ENCODE results near the gene SYAP1. TPM values are rescaled to one million over a fixed set of nuclear protein-coding genes. Genes with fewer than 3 reads are reported as not detected.
"Not testable (repeated sequence)": the region's sequence is repeated elsewhere in the genome, so short reads cannot be mapped to it uniquely, and the experiment has no call there.

SYAP1 gene
- polyA plus RNA-seq, 1 donor: 31.3 TPM

DNA sequence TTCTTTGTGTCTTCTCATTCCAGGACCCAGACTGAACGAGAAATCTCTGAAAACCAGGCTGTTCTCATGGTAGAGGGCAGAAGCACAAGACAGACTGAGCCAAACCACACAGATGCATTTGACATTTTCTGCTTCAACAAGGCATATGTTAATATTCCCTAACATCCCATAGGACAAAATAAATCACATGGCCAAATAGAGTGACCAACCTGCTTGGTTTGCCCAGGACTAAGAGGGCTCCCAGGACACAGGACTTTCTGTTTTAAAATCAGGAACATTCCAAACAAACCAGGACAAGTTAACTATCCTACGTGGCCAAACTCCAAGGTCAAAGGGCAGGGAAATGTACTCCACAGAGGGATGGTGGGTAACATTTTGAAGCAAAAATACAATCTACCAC is 18.7 kb upstream of the SYAP1 start:
- Histone ChIP-seq H3K36me3 (ENCODE audit: control insufficient read depth, insufficient read depth, low read length) (peaks cover 14% of the 10 kb centered on the region), H3K27ac (ENCODE audit: low read length) (no peak overlapping the region), H3K9me3 (ENCODE audit: control insufficient read depth, low read depth, low read length) (no peaks in the 10 kb centered on the region), H3K4me1 (ENCODE audit: control insufficient read depth, insufficient read depth, low read length) (no peaks in the 10 kb centered on the region), H3K4me3 (ENCODE audit: low read length) (no peak overlapping the region), H3K27me3 (ENCODE audit: control insufficient read depth, insufficient read depth, low read length) (no peaks in the 10 kb centered on the region)
- no CpG with 5 or more reads among the region's 2 CpGs for WGBS (ENCODE audit: insufficient coverage, low lambda C conversion rate)
- no peak for DNase-seq

GRCh38 chrX:16702700-16703599 is 16.5 kb upstream of the SYAP1 start:
- Histone ChIP-seq H3K9me3 (ENCODE audit: control insufficient read depth, low read depth, low read length) (no peaks in the 10 kb centered on the region), H3K27ac (ENCODE audit: low read length) (no peak overlapping the region), H3K36me3 (ENCODE audit: control insufficient read depth, insufficient read depth, low read length) (peaks cover 5% of the 10 kb centered on the region), H3K4me3 (ENCODE audit: low read length) (no peak overlapping the region), H3K27me3 (ENCODE audit: control insufficient read depth, insufficient read depth, low read length) (no peaks in the 10 kb centered on the region), H3K4me1 (ENCODE audit: control insufficient read depth, insufficient read depth, low read length) (no peaks in the 10 kb centered on the region)
- 100% methylated on average over 2 of the region's 15 CpGs for WGBS (ENCODE audit: insufficient coverage, low lambda C conversion rate)
- DNase-seq: no peak

DNA sequence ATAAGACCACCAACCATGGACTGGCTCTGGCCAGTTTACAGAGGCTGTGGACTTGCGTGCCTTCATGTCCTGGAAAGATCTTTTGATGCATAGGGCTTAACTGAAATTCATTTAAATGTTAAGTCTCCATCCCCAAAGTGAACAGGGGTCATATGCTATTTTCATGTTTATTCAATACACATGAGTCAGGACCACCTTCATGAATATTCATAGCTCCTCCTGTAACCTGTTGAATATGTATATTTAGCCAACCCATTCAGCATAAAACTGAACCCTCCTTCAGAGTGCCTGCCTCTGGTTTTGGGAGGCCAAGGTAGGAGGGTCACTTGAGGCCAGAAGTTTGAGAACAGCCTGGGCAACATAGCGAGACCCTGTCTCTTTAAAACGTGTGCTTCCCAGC is 14.0 kb upstream of the SYAP1 start:
- H3K9me3 ChIP-seq (ENCODE audit: control insufficient read depth, low read depth, low read length): no peaks in the 10 kb centered on the region
- no CpG with 5 or more reads among the region's 3 CpGs for WGBS (ENCODE audit: insufficient coverage, low lambda C conversion rate)
- no peak for DNase-seq
- H3K4me3 ChIP-seq (ENCODE audit: low read length): no peak overlapping the region
- H3K36me3 ChIP-seq (ENCODE audit: control insufficient read depth, insufficient read depth, low read length): peaks cover 4% of the 10 kb centered on the region
- no peaks in the 10 kb centered on the region for H3K27me3 ChIP-seq (ENCODE audit: control insufficient read depth, insufficient read depth, low read length)
- H3K27ac ChIP-seq (ENCODE audit: low read length): no peak overlapping the region
- H3K4me1 ChIP-seq (ENCODE audit: control insufficient read depth, insufficient read depth, low read length): no peaks in the 10 kb centered on the region

GRCh38 chrX:16708016-16708415 is 11.4 kb upstream of the SYAP1 start:
- DNase-seq: no peak
- WGBS (ENCODE audit: insufficient coverage, low lambda C conversion rate): no CpG with 5 or more reads among the region's 3 CpGs
- H3K9me3 ChIP-seq (ENCODE audit: control insufficient read depth, low read depth, low read length): no peaks in the 10 kb centered on the region
- no peaks in the 10 kb centered on the region for H3K4me1 ChIP-seq (ENCODE audit: control insufficient read depth, insufficient read depth, low read length)
- no peaks in the 10 kb centered on the region for H3K27me3 ChIP-seq (ENCODE audit: control insufficient read depth, insufficient read depth, low read length)
- peaks cover 4% of the 10 kb centered on the region for H3K36me3 ChIP-seq (ENCODE audit: control insufficient read depth, insufficient read depth, low read length)
- no peak overlapping the region for H3K27ac ChIP-seq (ENCODE audit: low read length)
- no peak overlapping the region for H3K4me3 ChIP-seq (ENCODE audit: low read length)

DNA sequence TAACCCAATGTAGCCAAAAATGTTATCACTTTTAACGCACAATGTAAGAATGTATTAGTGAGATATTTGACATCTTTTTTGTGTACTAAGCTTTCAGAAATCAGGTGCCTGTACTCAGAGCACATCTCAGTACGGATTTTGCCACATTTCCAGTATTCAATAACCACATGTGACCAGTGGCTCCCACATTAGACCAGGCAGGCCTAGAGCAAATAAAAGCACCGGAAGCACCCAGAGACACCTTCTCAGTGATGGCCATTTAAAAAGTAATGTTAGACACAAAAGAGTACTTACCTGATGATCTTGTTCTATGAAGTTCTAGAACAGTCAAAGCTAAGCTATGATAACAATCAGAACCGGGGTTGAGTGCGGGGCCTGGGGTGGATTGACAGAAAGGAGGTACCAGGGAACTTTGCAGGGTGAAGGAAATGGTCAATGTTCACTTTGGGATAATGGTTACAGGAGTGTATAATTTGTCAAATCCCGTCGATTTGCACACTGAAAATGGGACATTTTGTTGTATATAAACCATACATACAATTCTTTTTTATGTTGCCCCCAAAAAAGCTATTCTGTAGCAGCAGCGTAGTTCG is 8.1 kb upstream of the SYAP1 start:
- DNase-seq: peak in 1 of 2 donors; percentile 42
- peak overlapping the region; percentile 84 for H3K27ac ChIP-seq (ENCODE audit: low read length)
- H3K36me3 ChIP-seq (ENCODE audit: control insufficient read depth, insufficient read depth, low read length): peaks cover 4% of the 10 kb centered on the region
- no CpG with 5 or more reads among the region's 9 CpGs for WGBS (ENCODE audit: insufficient coverage, low lambda C conversion rate)
- H3K9me3 ChIP-seq (ENCODE audit: control insufficient read depth, low read depth, low read length): no peaks in the 10 kb centered on the region
- peak overlapping the region; percentile 78 for H3K4me3 ChIP-seq (ENCODE audit: low read length)
- H3K27me3 ChIP-seq (ENCODE audit: control insufficient read depth, insufficient read depth, low read length): no peaks in the 10 kb centered on the region
- H3K4me1 ChIP-seq (ENCODE audit: control insufficient read depth, insufficient read depth, low read length): no peaks in the 10 kb centered on the region

- Histone ChIP-seq H3K36me3 (ENCODE audit: control insufficient read depth, insufficient read depth, low read length) (peaks cover 4% of the 10 kb centered on the region), H3K4me1 (ENCODE audit: control insufficient read depth, insufficient read depth, low read length) (no peaks in the 10 kb centered on the region), H3K27me3 (ENCODE audit: control insufficient read depth, insufficient read depth, low read length) (no peaks in the 10 kb centered on the region), H3K27ac (ENCODE audit: low read length) (peak overlapping the region; percentile 84), H3K4me3 (ENCODE audit: low read length) (peak overlapping the region; percentile 78), H3K9me3 (ENCODE audit: control insufficient read depth, low read depth, low read length) (no peaks in the 10 kb centered on the region)
- WGBS (ENCODE audit: insufficient coverage, low lambda C conversion rate): no CpG with 5 or more reads among the region's 67 CpGs
- no peak for DNase-seq
Measured at GRCh38 chrX:16711893-16712547, 7.4 kb upstream of the SYAP1 start.

DNA sequence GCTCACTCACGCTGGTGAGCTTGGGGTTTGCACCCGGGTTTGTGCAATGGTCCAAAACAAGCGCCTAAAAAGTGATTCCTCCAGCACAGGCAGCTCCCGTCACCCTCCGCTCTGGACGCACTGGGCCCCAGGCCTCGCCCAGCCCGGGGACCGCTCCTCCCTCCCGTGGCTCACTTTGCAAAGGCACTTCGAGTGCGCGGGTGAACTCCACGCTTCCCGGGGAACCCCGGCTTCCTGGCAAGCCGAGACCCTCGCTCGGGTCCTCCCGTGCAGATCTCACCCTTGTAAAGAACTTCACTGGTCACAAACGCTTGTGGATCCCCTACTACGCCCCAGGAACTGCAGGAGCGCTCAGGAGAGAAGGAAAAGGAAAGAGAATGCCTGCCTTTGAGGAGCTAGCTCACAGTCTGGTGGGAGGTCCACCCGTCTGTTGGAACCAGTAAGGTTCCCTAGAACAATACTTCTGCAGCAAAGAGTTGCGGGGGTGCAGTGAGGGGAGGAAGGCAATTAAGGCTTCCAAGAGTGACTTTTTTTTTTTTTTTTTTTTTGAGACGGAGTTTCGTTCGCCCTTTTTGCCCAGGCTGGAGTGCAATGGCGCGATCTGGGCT is 6.8 kb upstream of the SYAP1 start, which contains the start of gene CTPS2:
Gene CTPS2, minus strand, starts transcription at position 122 of the 608 bp plus-strand sequence. CDS start 9,767 bp downstream, outside the sequence.
- Histone ChIP-seq H3K4me3 (ENCODE audit: low read length) (peak within 1 kb of the TSS; percentile 78), H3K4me1 (ENCODE audit: control insufficient read depth, insufficient read depth, low read length) (no peaks in the 10 kb centered on the region), H3K36me3 (ENCODE audit: control insufficient read depth, insufficient read depth, low read length) (no peaks in the 10 kb centered on the region), H3K27ac (ENCODE audit: low read length) (peak within 1 kb of the TSS; percentile 84), H3K27me3 (ENCODE audit: control insufficient read depth, insufficient read depth, low read length) (no peaks in the 10 kb centered on the region), H3K9me3 (ENCODE audit: control insufficient read depth, low read depth, low read length) (no peaks in the 10 kb centered on the region)
- peak; percentile 50 to 77 for DNase-seq
- WGBS (ENCODE audit: insufficient coverage, low lambda C conversion rate): no CpG with 5 or more reads among the region's 30 CpGs

DNA sequence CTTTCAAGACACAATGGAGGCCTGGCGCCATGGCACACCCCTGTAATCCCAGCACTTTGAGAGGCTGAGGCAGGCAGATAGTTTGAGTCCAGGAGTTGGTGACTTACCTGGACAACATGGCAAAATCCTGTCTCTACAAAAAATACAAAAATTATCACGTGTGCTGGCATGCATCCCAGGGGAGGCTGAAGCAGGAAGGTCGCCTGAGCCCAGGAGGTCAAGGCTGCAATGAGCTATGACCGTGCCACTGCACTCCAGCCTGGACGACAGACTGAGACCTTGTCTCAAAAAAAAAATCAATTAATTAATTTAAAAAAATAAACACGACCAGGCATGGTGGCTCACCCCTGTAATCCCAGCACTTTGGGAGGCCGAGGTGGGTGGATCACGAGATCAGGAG is 4.9 kb upstream of the SYAP1 start:
- DNase-seq: no peak
- Histone ChIP-seq H3K27me3 (ENCODE audit: control insufficient read depth, insufficient read depth, low read length) (no peaks in the 10 kb centered on the region), H3K36me3 (ENCODE audit: control insufficient read depth, insufficient read depth, low read length) (no peaks in the 10 kb centered on the region), H3K27ac (ENCODE audit: low read length) (no peak overlapping the region), H3K4me1 (ENCODE audit: control insufficient read depth, insufficient read depth, low read length) (no peaks in the 10 kb centered on the region), H3K9me3 (ENCODE audit: control insufficient read depth, low read depth, low read length) (no peaks in the 10 kb centered on the region), H3K4me3 (ENCODE audit: low read length) (no peak overlapping the region)
- no CpG with 5 or more reads among the region's 8 CpGs for WGBS (ENCODE audit: insufficient coverage, low lambda C conversion rate)

- H3K27ac ChIP-seq (ENCODE audit: low read length); DNase-seq; H3K4me3 ChIP-seq (ENCODE audit: low read length); H3K4me1 ChIP-seq (ENCODE audit: control insufficient read depth, insufficient read depth, low read length); H3K27me3 ChIP-seq (ENCODE audit: control insufficient read depth, insufficient read depth, low read length); H3K9me3 ChIP-seq (ENCODE audit: control insufficient read depth, low read depth, low read length); H3K36me3 ChIP-seq (ENCODE audit: control insufficient read depth, insufficient read depth, low read length): not testable (repeated sequence)
- WGBS (ENCODE audit: insufficient coverage, low lambda C conversion rate): no CpG with 5 or more reads among the region's 6 CpGs
Measured at GRCh38 chrX:16715638-16716037, 3.8 kb upstream of the SYAP1 start.

DNA sequence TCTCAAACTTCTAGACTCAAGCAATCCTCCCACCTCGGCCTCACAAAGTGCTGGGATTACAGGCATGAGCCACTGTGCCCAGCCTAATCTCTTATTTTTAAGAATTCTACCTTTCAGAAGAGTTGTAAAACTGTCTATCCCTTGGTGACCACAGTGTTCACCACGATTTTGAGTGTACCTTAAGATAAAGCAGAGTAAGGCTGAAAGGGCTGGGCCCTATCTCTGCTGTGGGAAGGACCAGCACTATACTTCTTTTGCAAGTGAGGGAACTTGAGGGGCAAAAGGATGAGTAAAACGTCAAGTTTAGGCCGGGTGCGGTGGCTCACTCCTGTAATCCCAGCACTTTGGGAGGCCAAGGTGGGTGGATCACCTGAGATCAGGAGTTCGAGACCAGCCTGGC is 3.0 kb upstream of the SYAP1 start:
- not testable (repeated sequence) for DNase-seq; H3K36me3 ChIP-seq (ENCODE audit: control insufficient read depth, insufficient read depth, low read length); H3K9me3 ChIP-seq (ENCODE audit: control insufficient read depth, low read depth, low read length); H3K27ac ChIP-seq (ENCODE audit: low read length); H3K4me3 ChIP-seq (ENCODE audit: low read length); H3K27me3 ChIP-seq (ENCODE audit: control insufficient read depth, insufficient read depth, low read length); H3K4me1 ChIP-seq (ENCODE audit: control insufficient read depth, insufficient read depth, low read length)
- no CpG with 5 or more reads among the region's 6 CpGs for WGBS (ENCODE audit: insufficient coverage, low lambda C conversion rate)
